GM21515 (cell line): Measurements from ENCODE around the gene STARD7.
"Not testable (repeated sequence)": the region's sequence is repeated elsewhere in the genome, so short reads cannot be mapped to it uniquely, and the experiment has no call there.

Source experiments
- ATAC-seq: cut with Tn5 transposase; IDR thresholded peaks from one replicate; pipeline ENCODE4 v1.9.1; 2021; ENCODE audit not compliant: unreplicated experiment

STARD7 gene

DNA sequence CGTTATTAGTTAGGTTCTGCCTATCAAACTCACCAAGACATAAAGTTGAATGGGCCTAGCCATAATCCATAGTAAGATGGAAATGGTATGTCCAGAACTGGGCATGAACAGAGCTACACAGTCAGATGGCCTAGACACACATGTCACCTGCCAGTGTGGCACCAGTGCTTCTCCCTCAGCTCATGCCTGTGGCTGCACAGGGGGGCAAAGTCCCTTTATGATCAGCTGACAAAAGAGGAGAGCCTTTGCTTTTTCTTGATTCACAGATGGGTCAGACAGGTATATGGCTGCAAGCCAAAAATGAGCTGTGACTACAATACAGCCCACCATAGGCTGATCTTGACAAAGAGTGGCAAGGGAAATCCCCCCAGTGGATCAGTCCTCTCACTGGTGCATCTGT, 28.3 kb upstream of the STARD7 start:
- no peak for ATAC-seq

DNA sequence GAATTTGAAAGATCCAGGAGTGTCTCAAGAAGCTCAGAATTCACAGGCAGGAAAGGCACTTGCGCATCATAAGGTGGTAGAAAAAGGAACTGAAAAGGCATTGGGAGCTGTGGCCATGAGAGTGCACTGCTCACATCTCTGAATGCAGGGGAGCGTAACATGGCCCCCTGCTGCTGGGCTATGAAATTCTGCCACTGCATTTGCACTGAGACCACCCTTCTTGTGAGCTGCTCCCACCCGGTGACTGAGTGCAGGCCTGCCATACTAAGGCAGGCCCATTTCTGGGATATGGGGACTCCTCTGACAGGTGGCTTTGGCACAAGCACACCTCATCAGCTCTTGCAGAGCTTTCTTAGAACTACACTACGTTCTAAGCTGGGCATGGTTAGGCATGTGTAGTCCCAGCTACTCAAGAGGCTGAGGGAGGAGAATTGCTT, 25.3 kb upstream of the STARD7 start:
- ATAC-seq, result peak; percentile 82

DNA sequence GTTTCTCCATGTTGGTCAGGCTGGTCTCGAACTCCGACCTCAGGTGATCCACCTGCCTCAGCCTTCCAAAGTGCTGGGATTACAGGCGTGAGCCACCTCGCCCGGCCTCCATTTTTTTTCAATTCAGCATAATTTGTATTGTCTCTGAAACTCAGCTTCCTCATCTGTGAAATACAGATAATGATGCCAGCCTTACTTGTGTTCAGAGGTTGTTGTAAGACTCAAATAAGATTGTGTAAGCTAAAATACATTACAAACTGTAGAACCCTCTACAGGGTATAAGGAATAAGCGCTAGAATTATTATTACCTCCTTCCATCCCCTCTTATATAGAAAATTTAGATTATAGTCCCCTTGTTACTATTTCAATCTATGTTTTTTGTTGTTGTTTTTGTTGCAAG, 24.8 kb upstream of the STARD7 start:
- ATAC-seq, result no peak

DNA sequence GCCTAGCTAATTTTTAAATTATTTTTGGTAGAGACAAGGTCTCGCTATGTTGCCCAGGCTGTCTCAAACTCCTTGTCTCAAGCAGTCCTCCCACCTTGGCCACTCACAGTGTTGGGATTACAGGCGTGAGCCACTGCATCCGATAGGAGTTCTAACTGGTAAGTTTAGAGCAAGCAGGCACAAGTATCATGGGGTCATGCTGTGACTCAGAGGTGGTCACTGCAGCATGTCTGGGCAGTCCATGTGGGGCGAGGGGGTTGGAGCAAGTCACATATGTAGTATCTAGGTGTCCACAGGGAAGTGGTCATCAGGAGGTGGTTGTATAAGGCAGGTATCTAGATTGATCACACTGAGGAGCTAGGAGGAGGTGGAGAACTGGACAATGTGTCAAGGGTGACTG, 22.7 kb upstream of the STARD7 start:
- no peak for ATAC-seq

DNA sequence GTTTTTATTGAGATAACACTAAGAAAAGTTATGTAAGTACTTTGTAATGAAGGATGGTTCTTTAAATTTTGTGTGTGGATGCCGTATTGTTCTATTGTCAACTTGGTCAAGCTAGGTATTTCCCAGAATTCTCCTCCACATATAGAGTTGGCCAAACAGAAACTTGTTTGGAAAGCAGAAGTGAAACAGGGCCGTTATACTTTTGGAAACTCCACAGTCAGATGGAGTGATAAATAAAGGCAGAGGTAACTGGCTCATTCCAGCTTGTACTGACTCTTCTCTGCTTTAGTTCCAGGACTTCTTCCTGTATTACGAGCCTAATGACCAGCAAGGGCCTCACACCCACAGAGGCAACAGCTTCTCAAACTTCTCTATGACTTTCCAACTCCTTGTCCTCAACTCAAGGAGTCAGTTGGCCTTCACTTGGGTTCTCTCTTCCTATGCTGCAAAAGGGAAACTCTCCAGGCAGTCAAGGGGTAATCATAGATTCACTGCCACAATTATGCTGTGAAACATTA, 16.4 kb upstream of the STARD7 start:
- no peak for ATAC-seq

DNA sequence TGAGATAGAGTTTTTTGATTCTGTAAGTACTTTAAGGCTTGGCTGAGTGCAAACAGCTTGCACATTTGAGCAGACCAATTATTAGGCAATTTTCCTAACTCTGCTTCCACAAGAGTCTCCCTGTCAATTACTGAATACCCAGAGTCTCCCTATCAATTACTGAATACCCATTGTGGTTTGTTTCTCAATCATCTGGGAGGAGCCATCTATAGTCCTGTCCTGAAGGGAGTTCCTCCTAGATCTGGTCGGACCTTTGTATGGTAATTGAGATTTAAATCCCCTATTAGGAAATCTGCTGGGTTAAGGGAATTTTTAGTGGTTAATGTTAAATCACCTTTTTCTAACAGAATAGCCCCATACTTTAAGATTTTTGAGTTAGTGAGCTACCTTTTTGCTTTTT, 12.5 kb upstream of the STARD7 start:
- not testable (repeated sequence) for ATAC-seq

DNA sequence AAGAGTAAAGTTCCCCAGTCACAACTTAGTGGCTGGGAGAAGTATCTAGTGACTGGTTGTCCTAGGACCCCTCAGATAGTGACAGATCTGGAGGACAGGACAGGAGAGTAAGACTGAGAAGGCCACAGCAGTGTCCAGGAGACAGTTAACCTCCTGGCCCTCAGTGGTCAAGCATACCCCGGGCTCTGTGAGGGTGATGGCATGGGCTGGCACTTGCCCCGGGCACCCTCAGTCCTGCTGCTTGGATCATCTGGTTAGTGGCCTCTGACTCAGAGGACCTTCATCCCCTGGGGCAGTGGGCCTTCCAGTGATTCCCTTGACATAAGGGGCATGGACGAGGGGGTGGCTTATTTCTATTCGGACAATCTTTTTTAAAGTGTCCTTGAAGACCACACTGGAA, 11.3 kb upstream of the STARD7 start:
- not testable (repeated sequence) for ATAC-seq

DNA sequence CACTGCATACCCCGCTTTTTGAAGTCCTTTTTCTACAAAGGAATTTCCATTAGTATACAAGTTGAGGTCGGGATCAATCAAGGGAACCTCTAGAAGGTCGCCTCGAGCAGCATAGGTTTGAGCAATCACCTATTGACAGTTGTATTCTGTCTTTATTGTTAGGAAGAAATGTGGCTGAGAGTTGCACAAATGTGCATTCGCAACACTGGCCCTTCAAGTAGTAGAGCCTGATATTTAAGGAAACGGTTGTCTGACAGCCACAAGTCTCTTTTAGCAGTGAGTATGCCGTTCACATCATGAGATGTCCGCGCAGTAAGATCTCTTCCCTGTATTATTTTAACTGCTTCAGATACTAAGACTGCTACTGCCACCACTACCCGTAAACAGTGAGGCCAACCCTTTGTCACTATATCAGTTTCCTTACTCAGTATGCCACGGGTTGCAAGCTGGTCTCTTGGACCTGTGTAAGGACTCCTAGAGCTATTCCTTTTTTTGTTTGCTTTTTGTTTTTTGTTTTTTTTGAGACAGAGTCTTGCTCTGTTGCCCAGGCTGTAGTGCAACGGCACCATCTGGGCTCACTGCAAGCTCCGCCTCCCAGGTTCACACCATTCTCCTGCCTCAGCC, 10.0 kb upstream of the STARD7 start:
- ATAC-seq, result no peak

DNA sequence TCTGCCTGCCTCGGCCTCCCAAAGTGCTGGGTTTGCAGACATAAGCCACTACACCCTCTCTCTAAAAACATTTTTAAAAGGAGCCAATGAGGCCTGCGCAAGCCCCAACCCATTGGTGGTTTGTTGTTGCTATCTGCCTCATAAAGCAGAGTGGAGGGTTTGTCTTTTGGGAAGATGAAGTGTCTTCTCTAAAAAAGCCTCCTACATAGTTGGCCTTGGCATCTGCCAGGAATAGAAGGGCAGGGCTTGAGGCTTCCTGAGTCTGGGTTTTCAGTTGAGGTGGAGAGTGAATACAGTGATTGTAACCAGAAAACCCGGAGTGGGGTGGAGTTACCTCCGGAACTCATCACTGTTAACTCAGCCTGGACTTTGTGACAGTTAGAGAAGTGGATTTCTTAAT, 5.9 kb upstream of the STARD7 start:
- no peak for ATAC-seq

DNA sequence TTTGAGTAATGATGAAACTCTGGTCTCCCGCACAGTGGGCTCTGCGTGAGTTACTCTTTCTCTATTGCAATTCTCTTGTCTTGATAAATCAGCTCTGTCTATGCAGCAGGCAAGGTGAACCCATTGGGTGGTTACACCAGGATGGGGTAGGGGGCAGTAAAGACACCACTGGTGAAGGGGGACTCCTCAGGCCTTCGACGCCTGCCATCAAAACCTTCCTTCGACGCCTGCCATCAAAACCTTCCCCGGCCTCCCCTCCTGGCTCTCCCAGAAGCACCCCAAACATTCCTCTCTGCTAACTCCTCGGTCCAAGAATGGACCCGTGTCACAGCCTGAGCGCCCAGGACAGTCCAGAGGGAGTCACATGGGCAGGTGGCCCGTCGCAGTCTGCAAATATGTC, 4.8 kb upstream of the STARD7 start:
- ATAC-seq, result no peak

DNA sequence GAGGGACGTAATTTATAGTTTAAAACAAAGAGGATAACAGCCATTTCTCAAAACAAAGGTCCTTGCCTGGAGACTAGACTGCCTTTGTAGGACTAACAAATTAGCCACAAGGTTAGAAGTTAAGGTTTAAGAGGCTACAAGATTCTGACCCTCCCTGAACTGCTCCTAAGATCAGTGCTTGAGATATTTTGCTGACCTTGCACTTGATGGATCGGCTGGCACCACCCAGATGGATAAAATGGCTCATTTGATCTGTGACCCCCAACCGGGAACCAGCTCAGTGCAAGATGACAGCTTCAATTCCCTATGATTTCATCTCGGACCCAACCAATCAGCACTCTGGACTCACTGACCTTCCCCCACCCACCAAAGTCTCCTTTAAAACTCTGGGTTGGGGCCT, 3.7 kb upstream of the STARD7 start:
- no peak for ATAC-seq

DNA sequence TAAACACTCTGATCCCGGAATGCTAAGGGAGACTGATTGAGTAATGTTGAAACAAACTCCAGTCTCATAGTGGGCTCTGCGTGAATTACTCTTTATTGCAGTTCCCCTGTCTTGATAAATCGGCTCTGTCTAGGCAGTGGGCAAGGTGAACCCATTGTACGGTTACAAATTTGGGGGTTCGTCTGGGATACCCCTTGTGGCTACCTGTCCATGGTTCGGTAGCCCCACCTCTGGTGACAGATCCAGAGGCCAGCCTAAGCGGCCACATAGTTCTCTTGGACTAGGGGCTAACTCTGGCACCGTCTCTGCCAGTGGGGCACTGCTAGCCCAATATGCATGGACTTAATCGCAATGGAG, 1.1 kb upstream of the STARD7 start:
- no peak for ATAC-seq

DNA sequence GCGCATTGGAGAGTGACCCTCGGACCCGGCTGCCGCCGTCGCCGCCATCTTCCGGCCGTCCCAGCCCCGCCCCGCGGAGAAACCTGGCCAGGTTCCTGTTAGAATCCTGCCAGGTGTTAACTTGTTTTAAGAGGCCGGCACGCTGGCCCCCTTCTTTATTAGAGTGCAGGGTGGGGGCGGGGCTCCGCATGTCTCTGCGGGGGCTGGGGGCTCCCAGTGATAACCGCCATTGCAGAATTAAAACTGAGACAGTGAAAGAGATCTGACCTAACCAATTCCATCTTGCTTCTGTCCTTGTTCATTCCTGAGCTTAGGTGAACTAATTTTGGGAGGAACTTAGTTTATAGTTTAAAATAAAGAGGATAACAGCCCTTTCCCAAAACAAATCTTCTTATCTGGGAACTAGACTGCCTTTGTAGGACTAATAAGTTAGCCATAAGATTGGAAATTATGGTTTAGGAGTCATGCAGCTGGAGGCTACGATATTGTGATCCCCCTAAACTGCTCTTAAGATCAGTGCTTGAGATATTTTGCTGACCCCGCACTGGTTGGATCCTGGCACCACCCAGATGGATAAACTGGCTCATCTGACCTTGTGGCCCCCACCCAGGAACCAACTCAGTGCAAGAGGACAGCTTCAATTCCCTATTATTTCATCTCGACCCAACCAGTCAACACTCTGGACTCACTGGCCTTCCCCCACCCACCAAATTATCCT, 543 bp upstream of the STARD7 start:
- ATAC-seq, result no peak

DNA sequence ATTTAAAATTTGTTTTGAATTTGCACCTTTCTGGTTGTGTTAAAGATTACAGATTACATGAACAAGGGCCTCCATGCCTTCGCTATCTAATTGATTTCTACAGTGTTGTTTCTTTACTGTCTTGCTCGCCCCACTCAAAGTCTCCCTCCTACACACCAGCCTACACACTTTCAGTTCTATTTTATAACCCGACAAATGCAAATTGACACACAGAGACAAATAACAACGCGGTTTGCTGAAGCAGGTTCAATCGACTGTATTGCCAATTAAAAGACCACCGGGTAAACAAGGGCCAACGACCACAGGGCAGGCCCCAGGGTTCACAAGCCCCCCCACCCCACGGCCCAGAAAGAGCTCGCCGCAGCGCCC, 869 bp downstream of the STARD7 start:
- peak; percentile 10 for ATAC-seq

DNA sequence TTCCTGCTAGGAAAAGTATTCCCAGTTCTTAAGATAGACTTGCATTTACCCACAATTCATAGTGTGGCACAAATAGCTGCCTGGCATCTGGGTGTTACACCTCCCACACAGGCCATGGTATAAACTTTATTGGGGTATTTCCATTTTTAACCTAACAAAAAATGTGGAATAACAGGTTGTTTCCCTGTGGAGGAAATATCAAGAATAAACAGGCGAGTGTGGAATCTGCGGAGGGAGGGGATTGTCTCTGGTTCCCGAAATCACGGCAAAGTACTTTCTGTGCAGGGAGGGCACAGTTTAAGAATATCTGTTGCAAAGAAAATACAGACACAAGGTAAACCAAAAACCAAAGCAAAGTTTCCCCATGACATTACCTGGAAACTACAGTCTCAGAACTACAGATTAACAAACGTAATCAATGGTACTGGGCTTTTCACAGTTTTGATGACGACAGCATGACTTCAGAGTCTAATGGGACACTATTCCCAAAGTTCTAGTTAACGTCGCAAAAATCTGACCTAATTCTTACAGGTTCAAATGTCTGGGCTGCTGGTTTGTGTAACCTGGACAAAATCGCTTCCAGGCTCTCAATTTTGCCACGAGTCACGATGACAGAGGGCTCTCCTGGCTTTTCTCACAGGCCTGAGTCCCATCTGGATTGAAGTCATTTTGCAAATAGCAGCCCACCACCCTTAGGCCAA, 1.4 kb downstream of the STARD7 start:
- no peak for ATAC-seq

DNA sequence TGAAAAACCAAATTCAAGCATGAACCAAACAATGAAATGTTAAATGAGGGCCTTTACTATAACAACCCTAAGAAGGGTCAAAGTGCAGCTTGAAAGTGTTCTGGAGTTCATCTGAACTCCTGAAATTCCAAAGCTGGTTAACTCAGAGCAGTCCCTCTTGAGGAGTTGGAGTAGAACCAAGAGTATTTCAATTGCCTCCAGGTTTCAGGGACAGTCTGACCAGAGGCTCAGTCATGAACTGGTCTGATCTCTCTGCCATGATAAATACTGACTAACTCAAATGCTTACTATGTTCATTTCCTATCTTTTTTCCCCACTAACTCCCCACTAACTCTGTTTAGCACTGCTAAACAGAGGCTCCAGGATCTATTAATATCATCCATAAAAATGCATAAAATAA, 2.7 kb downstream of the STARD7 start:
- no peak for ATAC-seq

DNA sequence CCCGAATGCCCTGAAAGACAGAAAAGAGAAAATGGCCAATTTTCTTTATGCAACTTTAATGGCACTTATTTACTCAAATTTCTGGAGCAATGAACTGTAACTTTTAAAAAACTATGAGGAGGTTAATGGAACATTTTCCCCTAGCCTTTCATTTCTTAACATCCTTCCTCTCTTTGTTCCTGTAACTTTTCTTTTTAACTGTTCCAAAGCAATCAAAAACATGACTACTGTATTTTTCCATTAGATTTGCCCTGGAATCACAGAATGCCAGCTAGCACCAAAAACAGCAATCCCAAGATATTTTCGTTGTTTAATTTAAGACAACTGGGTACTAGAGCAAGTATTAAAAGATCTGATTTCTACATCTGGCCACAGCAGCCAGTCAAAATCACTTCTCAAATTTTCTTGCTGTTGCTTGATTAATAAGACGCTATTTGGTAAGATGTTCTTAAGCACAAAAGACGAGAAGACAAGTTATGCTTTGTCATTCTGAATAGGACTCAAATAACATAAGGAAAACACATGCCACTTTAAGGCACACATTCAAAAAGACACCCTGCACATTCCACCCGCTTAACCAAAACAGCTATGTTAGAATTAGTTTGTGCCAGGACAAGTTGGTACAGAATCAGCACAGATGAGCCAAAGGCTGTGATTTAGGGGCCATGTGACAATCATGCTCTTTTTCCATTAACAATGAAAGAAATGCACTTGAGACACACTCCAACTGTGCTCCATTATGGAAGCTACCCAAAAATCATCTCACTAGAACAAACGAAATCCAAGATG, 3.6 kb downstream of the STARD7 start:
- ATAC-seq, result no peak

DNA sequence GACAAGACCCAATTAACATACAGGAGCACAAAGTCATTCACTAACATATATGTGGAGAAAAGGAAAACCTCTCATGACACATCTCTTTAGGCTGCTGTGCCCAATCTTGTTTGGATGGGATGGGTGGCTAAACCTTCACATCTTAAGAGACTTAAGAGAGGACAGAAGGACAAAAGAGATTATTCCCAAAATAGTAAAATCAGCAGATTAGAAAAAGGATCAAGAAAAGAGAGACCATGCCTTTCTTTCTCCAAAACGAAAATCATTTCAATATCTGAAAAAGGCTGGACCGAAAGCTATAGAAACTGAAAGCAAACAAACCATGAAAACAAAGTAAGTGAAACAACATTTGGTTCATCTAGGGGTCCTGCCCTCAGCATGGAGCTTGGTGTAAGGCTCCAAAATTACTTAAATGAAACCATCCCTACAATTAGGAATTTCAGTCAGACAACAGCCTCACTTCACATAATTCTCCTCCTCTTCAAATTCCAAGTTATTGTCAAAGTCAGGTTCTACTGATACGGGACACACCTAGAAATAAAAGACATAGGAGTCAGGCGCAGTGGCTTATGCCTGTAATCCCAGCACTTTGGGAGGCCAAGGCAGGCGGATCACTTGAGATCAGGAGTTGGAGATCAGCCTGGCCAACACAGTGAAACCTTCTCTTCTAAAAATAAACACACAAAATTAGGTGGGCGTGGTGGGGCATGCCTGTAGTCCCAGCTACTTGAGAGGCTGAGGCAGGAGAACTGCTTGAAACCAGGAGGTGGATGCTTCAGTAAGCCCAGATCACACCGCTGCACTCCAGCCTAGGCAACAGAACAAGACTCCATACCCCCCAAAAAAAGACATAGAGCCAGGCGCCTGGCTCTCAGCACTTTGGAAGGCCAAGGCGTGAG, 5.2 kb downstream of the STARD7 start:
- ATAC-seq, result no peak

DNA sequence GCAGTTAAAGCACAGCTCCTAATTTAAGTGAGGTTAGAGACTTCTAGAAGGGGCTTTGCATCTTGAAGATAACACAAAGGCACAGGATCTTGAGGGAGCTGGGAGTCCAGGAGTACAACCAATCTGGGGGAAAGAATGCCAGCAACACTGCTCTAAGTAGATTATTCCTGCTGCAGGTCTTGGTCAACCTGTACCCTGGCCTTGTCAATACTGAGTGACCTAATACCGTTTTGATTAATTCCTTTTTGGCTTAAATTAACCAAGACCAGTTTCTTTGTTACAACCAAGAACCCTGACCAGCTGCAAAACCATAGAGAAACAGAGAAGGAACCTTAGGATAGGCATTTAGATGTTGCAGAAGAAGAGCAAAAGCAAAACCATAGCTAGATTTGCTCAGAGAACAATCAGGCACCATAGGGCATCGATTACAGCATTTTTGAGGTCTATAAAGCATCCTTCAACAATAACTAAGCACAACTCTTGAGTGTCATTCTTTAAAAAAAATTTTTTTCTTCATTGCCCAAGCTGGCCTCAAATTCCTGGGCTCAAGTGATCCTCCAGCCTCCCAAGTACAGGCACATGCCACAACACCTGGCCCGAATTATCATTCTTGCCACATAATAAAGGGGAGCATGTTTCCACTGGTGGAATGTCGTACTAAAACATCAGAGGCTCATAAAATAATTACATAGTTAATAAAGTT, 6.3 kb downstream of the STARD7 start:
- ATAC-seq, result no peak

DNA sequence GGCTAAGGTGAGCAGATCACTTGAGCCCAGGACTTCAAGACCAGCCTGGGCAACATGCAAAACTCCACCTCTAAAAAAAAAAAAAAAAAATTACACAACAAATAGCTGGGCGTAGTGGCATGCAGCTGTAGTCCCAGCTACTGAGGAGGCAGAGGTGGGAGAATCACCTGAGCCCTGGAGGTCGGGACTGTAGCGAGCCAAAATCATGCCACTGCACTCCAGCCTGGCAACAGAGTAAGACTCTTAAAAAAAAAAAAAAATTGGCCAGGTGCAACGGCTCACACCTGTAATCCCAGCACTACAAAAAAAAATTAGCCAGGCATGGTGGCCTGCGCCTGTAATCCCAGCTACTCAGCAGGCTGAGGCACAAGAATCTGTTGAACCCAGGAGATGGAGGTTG, 7.3 kb downstream of the STARD7 start:
- ATAC-seq, result no peak
